Right renal pelvis (tissue), 4 donors: ENCODE measurements around the gene GRID2. TPM values are rescaled to one million over a fixed set of nuclear protein-coding genes. Genes with fewer than 3 reads are reported as not detected.

ENCODE experiments used
- DNase-seq, 4 donors: peaks; one replicate each; pipeline ENCODE4 v3.0.0-alpha.2; 2013; ENCODE audit warnings: low read depth in 4 of 4, low spot score in 3 of 4, missing footprints in 1 of 4
- polyA plus RNA-seq, 4 donors: library from polyadenylated mRNA; unstranded; fragments of 120-200 nt; gene quantifications; one replicate each; pipeline ENCODE4 v1.2.1, GENCODE V29; 2013; ENCODE audit not compliant: insufficient read length in 4 of 4

GRID2 gene
- polyA plus RNA-seq, 4 donors, result 2.6 to 7.4 (median 5.5) TPM

DNA sequence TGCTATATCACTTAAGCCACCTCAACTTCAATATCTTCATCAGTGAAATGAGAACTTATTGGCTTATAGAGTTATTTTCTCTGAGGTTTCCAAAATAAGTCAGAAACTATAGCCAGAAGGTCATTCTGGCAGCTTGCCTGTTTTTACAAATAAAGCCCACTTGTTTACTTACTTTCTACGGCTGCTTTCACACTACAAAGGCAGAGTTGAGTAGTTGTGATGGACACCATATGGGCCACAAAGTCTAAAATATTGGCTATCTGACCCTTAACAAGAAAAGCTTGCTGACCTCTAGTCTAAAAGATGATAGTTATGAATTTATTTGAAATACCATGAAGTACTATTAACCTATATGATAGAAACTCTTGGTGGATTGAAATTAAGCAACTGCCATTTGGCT is 1457.5 kb downstream of the GRID2 start:
- DNase-seq, result peak in 1 of 4 donors; percentile 10

DNA sequence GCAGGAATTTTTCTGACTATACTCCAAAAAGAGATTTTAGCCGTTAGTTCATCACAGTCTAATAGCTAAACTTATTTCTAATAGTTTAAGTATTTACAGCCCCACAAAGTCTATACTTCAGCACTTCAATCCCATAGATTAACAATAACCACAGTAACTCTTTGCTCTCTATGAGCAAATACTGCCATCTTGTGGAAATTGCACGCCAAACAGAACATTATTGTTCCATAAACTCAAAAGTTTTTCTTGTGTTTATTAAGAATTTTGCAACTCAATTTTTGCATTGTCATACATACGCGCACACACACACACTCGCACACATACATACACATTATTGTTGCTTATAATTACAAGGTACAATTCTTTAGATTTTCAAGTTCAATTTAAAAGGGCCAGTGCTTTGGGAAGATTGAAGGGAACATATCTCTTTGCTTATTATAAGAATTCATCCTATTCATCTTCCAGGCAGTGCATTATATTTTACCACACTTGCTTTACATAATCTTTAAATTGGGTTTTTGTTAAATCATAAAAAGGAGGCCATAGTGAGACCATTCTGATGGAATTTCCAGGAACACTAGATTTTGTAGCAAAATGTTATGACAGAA is 1461.0 kb downstream of the GRID2 start:
- DNase-seq, result peak; percentile 23 to 44 (median 34)

DNA sequence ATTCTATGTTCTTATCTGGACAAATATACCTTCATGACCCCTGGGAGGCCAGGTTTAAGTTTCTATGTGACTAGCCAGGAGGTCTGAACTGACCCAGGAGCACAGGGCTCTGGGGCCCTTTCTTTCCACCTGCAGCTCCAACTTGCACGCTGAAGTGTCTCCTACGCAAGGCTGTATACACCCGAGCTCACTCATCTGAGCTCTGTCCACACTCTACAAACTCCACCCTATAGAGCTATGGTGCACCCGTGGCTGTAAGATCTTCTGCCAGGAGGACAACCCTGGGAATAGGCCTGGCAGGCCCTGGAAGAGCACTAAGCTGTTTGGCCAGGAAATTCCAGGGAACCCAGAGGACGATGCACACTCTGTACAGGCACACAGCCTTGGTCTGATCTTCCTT is 1464.2 kb downstream of the GRID2 start:
- DNase-seq, result no peak

DNA sequence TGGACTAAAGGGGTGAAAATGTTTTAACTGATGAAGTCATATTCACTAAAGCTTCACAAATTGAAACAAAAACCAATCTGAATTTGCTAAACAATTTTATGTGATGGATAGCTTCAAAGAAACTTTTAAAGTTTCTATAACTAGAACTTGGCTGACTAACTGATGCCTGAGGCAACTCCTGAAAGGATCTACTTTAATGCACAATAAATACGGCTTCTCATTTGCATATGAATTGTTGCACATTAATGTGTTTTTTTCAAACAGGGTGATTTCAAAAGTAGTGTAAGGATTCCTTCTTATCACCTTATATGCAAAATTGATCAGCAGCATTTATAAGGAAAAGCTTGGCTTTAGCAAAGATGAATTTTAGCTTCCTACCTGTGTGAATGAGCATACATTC is 1466.4 kb downstream of the GRID2 start:
- DNase-seq, result no peak

DNA sequence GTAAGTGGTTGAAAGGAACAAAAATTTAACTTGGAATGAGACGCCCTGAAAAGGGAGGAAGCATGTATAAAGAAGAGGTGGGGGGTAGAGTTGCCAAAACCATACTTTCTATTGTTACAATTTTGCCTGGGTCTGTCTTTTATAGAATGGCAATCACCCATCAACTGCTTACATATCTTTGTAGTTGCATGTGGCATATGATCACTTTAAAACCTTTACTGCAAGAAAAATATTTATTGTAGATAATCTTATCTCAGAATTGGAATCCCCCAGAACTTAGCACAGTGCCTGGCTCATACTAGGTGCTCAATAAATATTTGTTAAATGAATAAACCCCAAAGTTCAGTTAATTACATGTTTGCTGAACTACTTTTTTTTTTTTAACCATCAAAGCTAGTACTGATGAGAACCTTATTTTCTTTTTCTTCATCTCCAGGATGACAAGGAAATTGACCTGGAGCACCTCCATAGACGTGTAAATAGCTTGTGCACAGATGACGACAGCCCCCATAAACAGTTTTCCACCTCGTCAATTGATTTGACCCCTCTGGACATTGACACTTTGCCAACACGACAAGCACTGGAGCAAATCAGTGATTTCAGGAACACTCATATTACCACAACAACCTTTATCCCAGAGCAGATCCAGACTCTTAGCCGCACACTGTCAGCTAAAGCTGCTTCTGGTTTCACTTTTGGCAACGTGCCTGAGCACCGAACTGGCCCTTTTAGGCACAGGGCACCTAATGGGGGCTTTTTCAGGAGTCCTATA is 1468.1 kb downstream of the GRID2 start:
- no peak for DNase-seq

DNA sequence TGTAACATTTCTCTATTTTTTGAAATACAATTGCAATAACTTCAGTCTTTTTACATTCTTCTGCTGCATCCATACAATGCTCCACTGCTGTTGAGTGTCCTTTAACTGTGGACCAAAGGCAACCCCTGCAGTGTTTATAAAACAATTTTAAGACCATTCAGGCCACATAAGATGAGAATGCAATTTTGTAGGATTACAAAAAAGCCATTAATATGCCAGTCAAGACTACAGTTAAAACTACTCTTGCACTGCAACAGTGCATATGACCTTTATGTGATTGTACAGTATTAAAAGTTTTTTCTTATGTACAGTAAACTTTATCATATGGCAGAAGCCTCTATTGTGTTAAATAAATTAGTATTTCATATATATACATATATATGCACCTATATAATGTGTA is 1469.1 kb downstream of the GRID2 start:
- no peak for DNase-seq

DNA sequence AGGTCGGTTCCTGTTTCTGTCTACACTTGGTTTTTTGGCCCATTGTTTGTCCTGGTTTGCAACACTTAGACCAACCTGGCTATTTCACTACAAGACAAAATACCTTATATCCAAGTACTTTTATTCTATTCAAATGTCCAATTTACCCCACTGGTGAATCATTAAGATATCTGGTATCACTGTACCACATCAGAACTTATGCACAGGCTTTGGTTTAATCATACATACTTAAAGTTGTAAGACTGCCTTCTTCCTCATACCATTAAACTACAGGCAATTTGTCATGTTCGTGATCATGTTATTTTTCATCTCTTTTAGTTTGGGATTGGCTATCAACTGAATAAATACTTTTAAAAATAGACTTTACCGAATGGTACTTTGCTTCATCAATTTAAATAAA is 1471.8 kb downstream of the GRID2 start:
- DNase-seq, result no peak

DNA sequence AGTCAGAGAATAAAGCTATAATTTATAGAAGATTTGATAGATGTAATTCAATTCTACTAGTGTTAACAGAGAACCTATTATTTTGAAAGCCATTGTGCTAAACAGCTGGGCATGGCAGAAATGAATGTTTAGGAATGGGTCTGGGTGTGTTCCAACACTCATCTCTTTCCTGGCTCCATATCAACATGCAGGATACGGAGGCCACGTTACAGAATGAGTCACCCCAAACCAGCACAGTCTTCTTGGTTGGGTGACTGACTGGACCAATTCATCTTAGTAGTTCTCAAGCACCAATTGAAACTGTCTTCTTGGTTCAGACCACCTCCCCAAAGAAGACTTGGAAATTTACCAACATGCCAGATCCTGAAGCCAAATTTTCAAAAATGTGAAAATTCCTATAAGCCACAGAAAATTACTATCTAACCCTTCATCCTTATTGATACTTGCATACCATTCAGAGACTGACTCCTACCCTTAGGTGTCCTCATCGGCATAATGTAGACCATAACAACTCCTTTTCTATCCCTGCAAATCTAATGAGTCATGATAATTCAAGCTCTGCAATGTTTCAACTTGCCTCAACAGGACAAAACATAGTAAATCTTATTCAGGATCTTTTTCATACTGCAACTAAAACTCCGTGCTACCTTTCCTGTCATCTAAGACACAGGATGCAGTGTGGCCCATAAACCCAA is 1472.8 kb downstream of the GRID2 start:
- no peak for DNase-seq

DNA sequence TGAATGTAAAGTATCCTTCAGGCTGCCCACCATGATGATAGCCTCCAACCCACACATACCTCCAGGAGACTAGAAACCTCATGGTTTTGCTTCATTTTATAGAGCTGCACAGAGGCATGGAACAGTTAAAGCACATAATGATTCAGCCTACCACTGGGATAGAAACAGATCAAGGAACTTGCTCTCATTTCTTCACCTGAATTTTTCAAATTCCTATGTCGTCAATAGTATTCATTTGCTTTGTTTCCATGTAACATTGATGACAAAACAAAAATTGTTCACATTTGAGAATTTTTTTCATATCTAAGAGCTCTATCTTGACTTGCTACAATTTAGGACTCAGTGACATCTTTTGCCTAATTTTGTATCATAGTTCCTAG is 1473.3 kb downstream of the GRID2 start:
- DNase-seq, result no peak

DNA sequence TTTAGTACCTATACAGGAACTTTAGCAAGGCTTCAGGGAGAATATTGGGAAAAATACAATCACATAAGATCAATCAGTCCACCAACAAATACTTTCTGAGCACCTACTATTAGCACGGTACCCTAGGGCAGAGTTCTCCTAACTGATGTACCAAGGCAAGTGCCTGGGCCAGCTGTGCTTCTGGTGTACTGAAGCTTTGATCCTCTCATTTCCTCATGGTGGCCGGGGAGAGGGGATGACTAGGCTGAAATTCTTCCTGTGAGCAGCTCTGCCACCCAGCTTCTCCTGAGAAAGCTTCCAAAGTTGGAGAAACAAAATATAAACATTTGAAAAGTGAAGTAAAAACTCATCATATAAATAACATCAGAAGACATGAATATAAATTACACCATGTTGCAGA is 1475.5 kb downstream of the GRID2 start:
- no peak for DNase-seq

DNA sequence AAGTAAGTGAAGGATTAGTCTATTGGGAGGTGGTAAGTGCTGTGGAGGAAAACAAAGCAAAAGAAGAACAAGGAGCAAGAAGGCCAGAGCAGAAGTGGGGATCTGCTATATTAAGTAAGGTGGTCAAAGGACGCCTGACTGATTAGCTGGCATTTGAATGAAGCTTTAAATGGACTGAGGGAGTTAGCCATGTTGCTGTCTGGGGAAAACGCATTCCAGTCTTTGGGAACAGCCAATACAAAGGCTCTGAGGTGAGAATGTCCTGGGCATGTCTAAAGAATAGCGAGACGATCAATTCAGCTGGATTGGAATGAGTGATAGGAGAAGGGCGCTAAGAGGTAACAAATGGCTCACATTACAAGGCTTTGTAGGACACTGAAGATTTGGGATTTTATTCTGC is 1476.3 kb downstream of the GRID2 start:
- no peak for DNase-seq

DNA sequence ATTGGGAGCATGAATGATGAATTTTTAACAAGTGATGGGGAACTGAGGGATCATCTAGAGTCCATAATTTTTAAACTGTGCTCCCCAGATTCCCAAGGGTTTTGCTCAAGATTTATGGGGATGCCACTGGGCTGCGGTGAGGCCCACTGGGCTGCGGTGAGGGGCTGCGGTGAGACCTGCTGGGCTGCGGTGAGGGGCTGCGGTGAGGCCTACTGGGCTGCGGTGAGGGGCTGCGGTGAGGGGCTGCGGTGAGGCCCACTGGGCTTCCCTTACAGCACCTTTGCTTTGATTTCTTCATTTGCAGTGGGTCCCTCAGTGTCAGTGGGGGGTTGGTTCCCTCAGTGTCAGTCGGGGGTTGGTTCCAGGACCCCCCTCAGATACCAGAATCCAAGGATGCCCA is 1477.4 kb downstream of the GRID2 start:
- no peak for DNase-seq

DNA sequence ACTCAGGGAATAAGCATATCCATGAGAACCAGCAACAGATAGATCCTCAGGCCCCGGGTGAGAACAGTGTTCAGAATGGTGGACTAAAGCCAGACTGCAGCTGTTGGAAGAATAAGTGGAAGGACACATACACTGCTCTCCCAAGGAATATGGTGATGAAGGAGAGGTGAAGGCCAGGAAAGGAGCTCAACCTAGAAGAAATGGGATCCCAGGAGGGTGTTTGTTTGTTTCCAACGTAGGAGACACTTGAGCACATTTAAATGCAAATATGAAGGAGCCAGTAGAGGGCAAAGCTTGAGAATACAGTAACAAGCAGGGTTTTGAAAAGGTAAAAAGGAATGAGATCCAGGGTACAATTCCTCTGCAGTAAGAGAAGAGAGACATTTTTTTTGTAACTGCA is 1482.4 kb downstream of the GRID2 start:
- no peak for DNase-seq

DNA sequence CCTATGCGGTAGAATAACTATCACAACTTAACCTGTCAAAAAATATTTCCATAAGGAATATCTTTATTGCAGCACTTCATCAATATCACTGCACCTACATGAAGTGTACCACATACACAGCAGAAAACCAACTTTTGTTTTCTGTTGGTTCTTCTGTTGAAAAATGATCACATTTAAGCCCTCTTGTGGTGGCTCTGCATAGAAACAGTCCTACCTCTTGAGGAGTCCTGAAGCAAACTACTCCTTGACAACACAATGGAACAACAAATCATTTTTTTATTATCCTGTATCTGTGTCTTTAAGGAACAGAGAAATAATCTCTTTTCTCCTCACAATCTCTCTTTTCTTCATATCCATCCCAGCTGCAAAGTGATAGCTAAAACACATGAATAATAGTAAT is 1484.9 kb downstream of the GRID2 start:
- no peak for DNase-seq

DNA sequence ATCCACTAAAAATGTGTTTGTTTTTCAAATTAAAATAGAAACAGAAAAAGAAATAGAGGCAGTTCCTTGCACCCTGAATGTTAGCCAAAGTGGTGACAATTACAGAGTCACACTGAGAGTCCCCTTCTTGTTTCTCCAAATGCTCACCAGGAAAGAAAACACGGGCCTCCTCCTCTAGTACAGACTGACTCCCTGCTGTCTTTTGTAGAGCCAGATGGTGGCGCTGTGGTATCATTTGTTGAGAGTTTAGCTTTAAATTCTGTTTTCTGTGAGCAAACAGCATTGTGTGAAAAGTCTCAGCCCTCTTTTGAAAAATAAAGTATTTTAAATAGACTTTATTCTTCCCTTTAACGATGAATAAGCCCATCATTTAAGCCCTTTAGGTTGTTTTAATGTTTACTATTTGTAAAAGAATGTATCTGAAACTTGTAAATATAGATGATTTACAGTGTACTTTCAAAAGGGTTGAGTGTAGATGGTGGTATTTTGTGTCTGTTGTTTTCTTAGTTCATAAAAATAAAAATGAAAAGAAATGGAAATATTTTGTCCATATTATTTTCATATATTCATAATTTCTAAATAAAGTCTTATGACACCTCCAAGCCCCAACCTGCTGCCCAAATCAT is 1487.9 kb downstream of the GRID2 start:
- DNase-seq, result peak; percentile 25 to 55 (median 46)

DNA sequence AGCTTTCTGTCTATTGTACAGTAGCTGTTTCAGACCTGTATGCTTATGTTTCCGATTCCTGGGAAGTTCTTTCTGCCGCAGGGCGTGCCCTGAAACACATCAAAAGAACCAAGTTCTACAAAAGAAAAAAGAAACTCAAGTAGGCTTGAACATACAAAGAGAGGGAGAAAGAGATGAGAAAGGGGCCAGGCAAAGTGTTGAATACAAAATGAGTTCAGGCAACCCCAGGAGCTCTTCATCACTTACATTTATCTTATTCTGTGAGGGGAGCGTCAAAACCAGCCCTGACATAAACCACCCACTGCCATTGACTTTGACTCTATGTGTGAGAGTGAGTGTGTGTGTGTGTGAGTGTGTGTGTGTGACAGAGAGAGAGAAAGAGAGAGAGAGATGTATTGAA is 1498.3 kb downstream of the GRID2 start:
- DNase-seq, result no peak

DNA sequence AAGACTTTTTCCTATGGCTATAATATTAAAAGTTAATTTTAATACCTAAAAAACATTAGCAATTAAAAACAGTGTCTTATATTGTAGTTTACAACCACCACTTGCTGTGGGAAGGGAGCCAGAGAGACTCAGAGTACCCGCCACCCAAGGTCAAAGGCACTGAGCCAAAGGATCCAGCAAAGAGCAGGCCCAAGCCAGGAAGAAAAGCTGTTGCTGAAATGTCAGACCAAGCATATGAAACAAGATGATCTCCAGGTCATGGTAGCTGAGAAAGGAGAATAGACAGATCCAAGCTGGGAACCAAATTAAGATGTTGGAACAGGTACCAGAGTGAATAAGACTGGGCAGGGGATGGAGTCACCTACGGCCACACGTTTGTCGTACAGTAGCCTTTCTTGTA is 1506.0 kb downstream of the GRID2 start:
- no peak for DNase-seq

DNA sequence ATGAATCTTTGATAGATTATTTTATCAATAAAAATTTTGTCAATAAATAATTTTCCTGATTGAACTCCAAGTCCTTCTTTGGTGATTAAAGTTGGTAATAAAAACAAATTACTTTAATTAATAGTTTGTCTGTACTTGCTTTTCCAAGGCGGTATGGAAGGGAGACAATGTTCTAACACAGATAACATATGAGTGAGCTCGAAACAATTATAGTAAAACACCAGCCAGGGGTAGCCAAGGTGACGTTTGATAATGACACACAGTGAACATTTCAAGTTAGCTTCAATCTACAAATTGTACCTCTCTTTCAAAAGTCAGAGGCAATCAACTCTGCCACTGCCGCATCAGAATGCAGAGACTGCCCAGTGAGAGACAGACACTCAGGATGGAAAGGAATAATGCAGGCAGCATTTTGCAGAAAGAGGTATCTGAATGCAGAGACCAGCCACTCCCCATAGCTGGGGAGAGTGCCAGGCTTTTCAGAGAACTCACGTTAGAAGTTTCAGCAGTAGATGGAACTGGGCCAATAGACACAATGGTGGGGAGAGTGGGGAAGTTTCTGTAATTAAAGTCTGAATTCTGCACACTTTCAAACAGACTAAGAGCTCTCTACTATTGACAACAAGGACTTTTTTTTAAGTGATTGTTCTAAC is 1506.7 kb downstream of the GRID2 start:
- no peak for DNase-seq

DNA sequence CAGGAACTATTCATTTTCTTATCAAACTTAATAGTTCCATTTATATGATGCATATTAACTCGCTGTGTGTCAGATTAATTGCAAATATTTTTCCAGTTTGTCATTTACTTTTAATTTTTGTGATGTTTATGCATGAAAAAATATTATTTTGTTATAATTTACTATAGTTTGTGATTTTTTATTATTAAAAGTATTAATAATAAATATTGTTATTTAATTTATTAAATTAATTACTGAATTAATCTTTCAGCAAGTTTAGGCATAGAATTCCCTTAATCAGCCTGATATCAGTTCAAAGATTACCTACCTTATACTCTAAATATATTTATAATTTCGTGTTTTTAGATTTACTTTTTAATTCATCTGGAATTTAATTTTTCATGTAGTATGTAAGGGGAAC is 1509.3 kb downstream of the GRID2 start:
- no peak for DNase-seq

DNA sequence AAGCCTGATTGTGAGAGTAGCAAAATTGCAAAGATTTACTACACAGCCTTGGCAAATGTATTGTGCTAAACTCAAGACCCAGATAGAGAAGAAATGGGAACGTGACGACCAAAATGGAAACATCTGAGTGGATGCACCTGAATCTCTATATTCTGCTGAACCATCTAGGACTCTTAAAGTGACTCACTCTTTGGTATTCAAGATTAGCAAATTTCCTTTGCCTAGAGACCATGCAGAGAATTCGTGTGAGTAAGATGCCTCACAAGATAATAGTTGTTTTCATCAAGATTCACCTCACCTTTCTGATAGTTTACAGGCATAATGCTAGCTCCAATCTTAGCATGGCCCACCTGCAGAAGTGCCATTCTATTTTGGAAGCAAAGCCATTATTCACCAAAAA is 1510.4 kb downstream of the GRID2 start:
- DNase-seq, result no peak

DNA sequence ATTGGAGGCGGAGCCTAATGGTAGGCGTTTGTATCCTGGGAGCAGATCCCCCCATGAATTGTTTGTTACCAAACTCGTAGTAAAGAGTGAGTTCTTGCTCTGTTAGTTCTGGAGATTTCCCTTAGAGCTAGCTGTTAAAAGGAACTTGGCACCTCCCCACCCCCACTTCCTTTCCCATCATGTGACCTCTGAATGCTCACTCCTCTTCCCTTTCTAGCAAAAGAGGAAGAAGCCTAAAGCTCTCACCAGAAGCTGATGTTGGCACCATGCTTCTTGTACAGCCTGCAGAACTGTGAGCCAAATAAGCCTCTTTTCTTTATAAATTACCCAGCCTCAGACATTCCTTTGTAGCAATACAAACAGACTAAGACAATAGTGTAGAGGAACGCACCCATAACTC is 1511.0 kb downstream of the GRID2 start:
- no peak for DNase-seq
